NCI-H2227 (cell line): ENCODE results near the gene SEMA4A.
"Not testable (repeated sequence)": the region's sequence is repeated elsewhere in the genome, so short reads cannot be mapped to it uniquely, and the experiment has no call there.

ENCODE experiments used
- DNase-seq: peaks from one replicate; lab custom pipeline; 2025; ENCODE audit not compliant: unreplicated experiment; lab: John Stamatoyannopoulos, UW

Gene SEMA4A

GRCh38 chr1:156118177-156118868 is 35.1 kb upstream of the SEMA4A start:
- DNase-seq: no peak

GRCh38 chr1:156119503-156120209 is 33.7 kb upstream of the SEMA4A start:
- no peak for DNase-seq

- DNase-seq: no peak
Measured at GRCh38 chr1:156120318-156120717, 33.1 kb upstream of the SEMA4A start.

- not testable (repeated sequence) for DNase-seq
Measured at GRCh38 chr1:156121005-156121404, 32.4 kb upstream of the SEMA4A start.

- DNase-seq: no peak
Measured at GRCh38 chr1:156121457-156121856, 31.9 kb upstream of the SEMA4A start.

GRCh38 chr1:156122086-156122485 is 31.3 kb upstream of the SEMA4A start:
- DNase-seq: no peak

- no peak for DNase-seq
Measured at GRCh38 chr1:156122519-156123355, 30.6 kb upstream of the SEMA4A start.

GRCh38 chr1:156123356-156124196 is 29.8 kb upstream of the SEMA4A start:
- DNase-seq: peak; percentile 74

- no peak for DNase-seq
Measured at GRCh38 chr1:156124557-156125483, 28.6 kb upstream of the SEMA4A start.

- DNase-seq: not testable (repeated sequence)
Measured at GRCh38 chr1:156125544-156125943, 27.8 kb upstream of the SEMA4A start.

- peak; percentile 51 for DNase-seq
Measured at GRCh38 chr1:156126043-156126629, 27.2 kb upstream of the SEMA4A start.

GRCh38 chr1:156126630-156127534 is 26.5 kb upstream of the SEMA4A start:
- no peak for DNase-seq

- DNase-seq: no peak
Measured at GRCh38 chr1:156128308-156128653, 25.1 kb upstream of the SEMA4A start.

GRCh38 chr1:156128654-156129597 is 24.5 kb upstream of the SEMA4A start:
- DNase-seq: no peak

- peak; percentile 86 for DNase-seq
Measured at GRCh38 chr1:156129687-156130577, 23.5 kb upstream of the SEMA4A start.

GRCh38 chr1:156130578-156130942 is 22.8 kb upstream of the SEMA4A start:
- no peak for DNase-seq
